ENCODE measurements around the gene PIM1. TPM values are rescaled to one million over a fixed set of nuclear protein-coding genes. Genes with fewer than 3 reads are reported as not detected.
A peak's percentile ranks its signal among the peaks of the same experiment; 100 is the strongest.

The PIM1 gene
- total RNA-seq, 1 donor from 2014 or later = 283 TPM

DNA sequence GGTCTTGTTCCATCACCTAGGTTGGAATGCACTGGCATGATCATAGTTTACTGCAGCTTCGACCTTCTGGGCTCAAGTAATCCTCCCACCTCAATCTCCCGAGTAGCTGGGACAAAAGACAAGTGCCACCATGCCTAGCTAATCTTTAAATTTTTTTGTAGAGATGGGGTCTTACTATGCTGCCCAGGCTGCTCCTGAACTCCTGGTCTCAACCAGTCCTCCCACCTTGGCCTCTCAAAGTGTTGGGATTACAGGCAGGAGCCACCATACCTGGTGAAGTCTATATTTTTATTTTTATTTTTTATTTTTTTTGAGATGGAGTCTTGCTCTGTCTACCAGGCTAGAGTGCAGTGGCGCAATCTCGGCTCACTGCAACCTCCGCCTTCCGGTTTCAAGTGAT is 11.4 kb upstream of the PIM1 start:
- Mint-ChIP-seq H3K4me1 (peaks cover 58% of the 10 kb centered on the region), H3K27ac (no peak overlapping the region), H3K9me3 (no peaks in the 10 kb centered on the region), H3K36me3 (ENCODE audit: low read depth) (no peaks in the 10 kb centered on the region), H3K27me3 (no peaks in the 10 kb centered on the region), H3K4me3 (no peak overlapping the region)
- no peak for ATAC-seq (ENCODE audit: low read depth)
- TF ChIP-seq, protein P1, sequence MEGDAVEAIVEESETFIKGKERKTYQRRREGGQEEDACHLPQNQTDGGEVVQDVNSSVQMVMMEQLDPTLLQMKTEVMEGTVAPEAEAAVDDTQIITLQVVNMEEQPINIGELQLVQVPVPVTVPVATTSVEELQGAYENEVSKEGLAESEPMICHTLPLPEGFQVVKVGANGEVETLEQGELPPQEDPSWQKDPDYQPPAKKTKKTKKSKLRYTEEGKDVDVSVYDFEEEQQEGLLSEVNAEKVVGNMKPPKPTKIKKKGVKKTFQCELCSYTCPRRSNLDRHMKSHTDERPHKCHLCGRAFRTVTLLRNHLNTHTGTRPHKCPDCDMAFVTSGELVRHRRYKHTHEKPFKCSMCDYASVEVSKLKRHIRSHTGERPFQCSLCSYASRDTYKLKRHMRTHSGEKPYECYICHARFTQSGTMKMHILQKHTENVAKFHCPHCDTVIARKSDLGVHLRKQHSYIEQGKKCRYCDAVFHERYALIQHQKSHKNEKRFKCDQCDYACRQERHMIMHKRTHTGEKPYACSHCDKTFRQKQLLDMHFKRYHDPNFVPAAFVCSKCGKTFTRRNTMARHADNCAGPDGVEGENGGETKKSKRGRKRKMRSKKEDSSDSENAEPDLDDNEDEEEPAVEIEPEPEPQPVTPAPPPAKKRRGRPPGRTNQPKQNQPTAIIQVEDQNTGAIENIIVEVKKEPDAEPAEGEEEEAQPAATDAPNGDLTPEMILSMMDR (IDR thresholded peaks at IDR 0.05) = no peak
- intact Hi-C loops (cut with micrococcal nuclease) = no loop called here
- POLR2A ChIA-PET = interaction anchor here (1.2 to 15.3 kb wide), 4 partner anchors 13 to 124 kb away, joined by 3 to 443 read pairs (median 32); partner anchors contain the start of gene PIM1
- no peak for DNase-seq
- CTCF ChIA-PET = no interaction called here

DNA sequence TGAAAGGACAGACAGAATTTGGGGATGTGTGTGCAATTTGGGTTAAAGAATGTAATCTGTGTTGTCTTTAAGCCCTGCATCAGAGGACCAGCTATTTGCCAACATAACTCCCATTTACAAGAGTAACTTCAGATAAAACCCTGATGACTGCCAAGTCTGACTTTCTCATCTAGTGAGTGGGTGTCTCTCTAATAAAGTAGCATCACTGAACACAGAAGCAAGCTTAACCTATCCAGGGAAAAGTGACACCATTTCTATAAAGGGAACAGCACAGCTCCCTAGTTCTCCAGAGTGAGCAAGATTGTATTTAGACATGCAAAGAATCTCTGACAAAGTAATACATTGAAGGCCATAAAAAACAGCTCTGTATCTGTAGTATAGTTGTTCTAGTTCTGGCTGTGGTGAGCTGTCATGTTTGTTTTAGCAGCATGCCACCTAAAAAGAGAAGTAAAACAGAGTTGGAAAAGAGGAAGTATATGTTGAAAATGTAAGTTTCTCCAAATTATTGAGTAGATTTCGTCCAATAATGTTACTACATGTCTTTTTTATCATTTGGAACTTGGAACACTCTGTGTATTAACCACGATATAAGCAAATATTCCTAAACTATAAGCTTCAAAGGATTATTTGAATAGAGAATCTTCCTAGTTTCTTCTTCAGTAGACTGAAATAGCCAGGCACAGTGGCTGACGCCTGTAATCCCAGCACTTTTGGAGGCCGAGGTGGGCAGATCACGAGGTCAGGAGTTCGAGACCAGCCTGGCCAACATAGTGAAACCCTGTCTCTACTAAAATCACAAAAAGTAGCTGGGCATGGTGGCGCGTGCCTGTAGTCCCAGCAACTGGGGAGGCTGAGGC is 8.8 kb upstream of the PIM1 start:
- intact Hi-C loops (cut with micrococcal nuclease) = loop anchor here (1.0 kb wide), 1 partner anchor 8 kb away; no protein-coding TSS in a partner anchor
- DNase-seq (no peak), ATAC-seq (ENCODE audit: low read depth) (peak; percentile 83)
- Mint-ChIP-seq H3K36me3 (ENCODE audit: low read depth) (no peaks in the 10 kb centered on the region), H3K27me3 (no peaks in the 10 kb centered on the region), H3K4me1 (peaks cover 40% of the 10 kb centered on the region), H3K4me3 (peak overlapping the region; percentile 50), H3K9me3 (no peaks in the 10 kb centered on the region), H3K27ac (peak overlapping the region; percentile 90)
- ChIA-PET CTCF (interaction anchor here (0.6 to 1.8 kb wide), 6 partner anchors 9 to 143 kb away, joined by 3 to 10 read pairs (median 4); partner anchors contain the start of gene PIM1), POLR2A (interaction anchor here (0.7 to 15.3 kb wide), 18 partner anchors 8 to 155 kb away, joined by 3 to 443 read pairs (median 6); partner anchors contain the start of gene PIM1)
- TF ChIP-seq, protein P1 (IDR thresholded peaks at IDR 0.05) = no peak

DNA sequence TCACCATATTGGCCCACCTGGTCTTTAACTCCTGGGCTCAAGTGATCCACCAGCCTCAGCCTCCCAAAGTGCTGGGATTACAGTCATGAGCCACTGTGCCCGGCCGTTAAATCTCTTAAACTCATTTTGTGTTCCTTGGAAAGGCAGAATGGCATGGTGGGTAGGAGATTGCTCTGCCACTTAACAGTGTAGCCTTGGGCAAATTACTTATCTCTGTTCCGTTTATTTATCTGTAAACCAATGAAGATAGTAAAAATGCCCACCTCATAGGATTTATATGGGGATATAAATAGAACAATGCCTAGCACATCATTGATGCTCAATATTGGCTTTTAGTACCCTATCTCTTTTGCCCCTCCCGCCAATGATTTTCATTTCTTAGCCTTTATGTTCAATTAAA is 7.2 kb upstream of the PIM1 start:
- TF ChIP-seq, protein P1 (IDR thresholded peaks at IDR 0.05) = no peak
- POLR2A ChIA-PET = interaction anchor here (0.6 to 15.3 kb wide), 3 partner anchors 9 to 113 kb away, joined by 3 to 443 read pairs (median 57); partner anchors contain the start of gene PIM1

DNA sequence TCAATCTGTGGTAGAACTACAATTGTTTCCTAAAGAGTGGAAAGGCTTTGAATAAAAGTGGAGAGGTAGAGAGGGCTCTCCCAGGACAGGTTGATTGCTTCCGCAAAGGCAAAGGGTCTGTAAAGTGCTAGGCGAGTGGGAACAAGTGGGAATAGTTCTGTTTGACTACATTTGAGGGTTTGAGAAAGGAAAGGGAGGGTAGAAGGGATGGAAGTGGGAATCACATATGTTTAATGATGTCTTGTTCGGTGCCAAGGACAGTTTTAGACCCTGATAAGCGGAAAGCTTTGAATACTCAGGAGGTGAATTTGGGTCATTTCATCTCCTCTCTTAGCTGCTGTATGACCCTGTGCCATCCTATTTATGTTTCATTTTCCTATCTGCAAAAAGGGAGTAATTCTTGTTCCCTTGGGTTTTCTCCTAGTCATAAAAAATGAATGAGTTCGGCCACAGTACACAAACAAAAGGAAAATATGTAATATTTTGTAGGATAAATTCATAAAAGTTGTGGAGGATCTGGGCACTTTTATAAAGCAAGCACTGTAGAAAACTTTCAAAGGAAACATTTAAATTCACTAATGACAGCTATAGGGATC is 1.7 kb upstream of the PIM1 start:
- Mint-ChIP-seq H3K36me3 (ENCODE audit: low read depth) (peaks cover 25% of the 10 kb centered on the region), H3K4me1 (peaks cover 36% of the 10 kb centered on the region), H3K27ac (peak overlapping the region; percentile 96), H3K9me3 (no peaks in the 10 kb centered on the region), H3K27me3 (no peaks in the 10 kb centered on the region), H3K4me3 (peak overlapping the region; percentile 95)
- TF ChIP-seq, protein P1 (IDR thresholded peaks at IDR 0.05) = no peak
- no peak for ATAC-seq (ENCODE audit: low read depth)
- intact Hi-C loops (cut with micrococcal nuclease) = no loop called here
- no peak for DNase-seq
- POLR2A ChIA-PET = interaction anchor here (0.6 to 13.8 kb wide), 12 partner anchors 13 to 162 kb away, joined by 3 to 956 read pairs (median 30); partner anchors contain the start of gene FGD2
- CTCF ChIA-PET = interaction anchor here (10.9 kb wide), 1 partner anchor 118 kb away, joined by 289 read pairs; no protein-coding TSS in a partner anchor

More for the DNA sequence above, 7.2 kb upstream of the PIM1 start:
- no peak overlapping the region for H3K27ac Mint-ChIP-seq
- CTCF ChIA-PET = no interaction called here
- ATAC-seq (ENCODE audit: low read depth) = no peak
- H3K4me1 Mint-ChIP-seq = peaks cover 28% of the 10 kb centered on the region
- no peaks in the 10 kb centered on the region for H3K9me3 Mint-ChIP-seq
- no peaks in the 10 kb centered on the region for H3K36me3 Mint-ChIP-seq (ENCODE audit: low read depth)
- intact Hi-C loops (cut with micrococcal nuclease) = no loop called here
- no peak for DNase-seq
- H3K27me3 Mint-ChIP-seq = no peaks in the 10 kb centered on the region
- H3K4me3 Mint-ChIP-seq = no peak overlapping the region

All from activated B cell treated with CpG ODN at 0.5 μM for 24 hours (primary cell).